Hepatocyte (in vitro differentiated cells): ENCODE measurements around the gene DHRS9. TPM values are rescaled to one million over a fixed set of nuclear protein-coding genes. Genes with fewer than 3 reads are reported as not detected.
"Not testable (repeated sequence)": the region's sequence is repeated elsewhere in the genome, so short reads cannot be mapped to it uniquely, and the experiment has no call there.

Experiments
- DNase-seq: peaks from one replicate; pipeline ENCODE4 v3.0.0-alpha.2; 2016; ENCODE audit warnings: low spot score
- H2AFZ ChIP-seq: fragments of 200-600 bp; sonication (generic); 2 replicates; pipeline ENCODE4 v1.6.0; 2016; ENCODE audit warnings: antibody characterized with exemption, mild to moderate bottlenecking
- H3K27ac ChIP-seq: fragments of 200-600 bp; sonication (generic); 2 replicates; pipeline ENCODE4 v1.5.1; 2016; ENCODE audit warnings: mild to moderate bottlenecking
- H3K27me3 ChIP-seq: fragments of 200-600 bp; sonication (generic); 2 replicates; pipeline ENCODE4 v1.6.1; 2016
- H3K36me3 ChIP-seq: fragments of 200-600 bp; sonication (generic); replicated peaks from 2 replicates; pipeline ENCODE4 v1.5.1; 2016; ENCODE audit warnings: low read depth; ENCODE audit not compliant: insufficient read depth
- H3K4me1 ChIP-seq: fragments of 200-600 bp; sonication (generic); 2 replicates; pipeline ENCODE4 v1.5.1; 2016; ENCODE audit warnings: mild to moderate bottlenecking, moderate library complexity; ENCODE audit not compliant: insufficient read depth
- H3K4me2 ChIP-seq: fragments of 200-600 bp; sonication (generic); 2 replicates; pipeline ENCODE4 v1.6.0; 2016
- H3K4me3 ChIP-seq: fragments of 200-600 bp; sonication (generic); 2 replicates; pipeline ENCODE4 v1.5.1; 2016; ENCODE audit warnings: mild to moderate bottlenecking
- H3K79me2 ChIP-seq: fragments of 200-600 bp; sonication (generic); 2 replicates; pipeline ENCODE4 v1.6.0; 2017; ENCODE audit warnings: mild to moderate bottlenecking
- H3K9me2 ChIP-seq: fragments of 200-600 bp; sonication (generic); replicated peaks from 2 replicates; pipeline ENCODE4 v1.6.0; 2017; ENCODE audit warnings: mild to moderate bottlenecking; ENCODE audit not compliant: insufficient read depth
- H3K9me3 ChIP-seq: fragments of 200-600 bp; sonication (generic); 2 replicates; pipeline ENCODE4 v1.5.1; 2016; ENCODE audit warnings: low read depth, mild to moderate bottlenecking
- H4K20me1 ChIP-seq: fragments of 200-600 bp; sonication (generic); 2 replicates; pipeline ENCODE4 v1.6.0; 2016; ENCODE audit warnings: mild to moderate bottlenecking; ENCODE audit not compliant: insufficient read depth, poor library complexity, severe bottlenecking
- EZH2 ChIP-seq: fragments of 200-600 bp; sonication (generic); IDR thresholded peaks from 2 replicates; pipeline ENCODE4 v1.6.1; 2016; ENCODE audit warnings: antibody characterized with exemption, mild to moderate bottlenecking, borderline replicate concordance
- EZH2phosphoT487 ChIP-seq: fragments of 200-600 bp; sonication (generic); IDR thresholded peaks from one replicate; pipeline ENCODE4 v1.6.1; 2018; ENCODE audit warnings: antibody characterized with exemption, mild to moderate bottlenecking, low read depth, moderate library complexity; ENCODE audit not compliant: unreplicated experiment, severe bottlenecking
- WGBS: methylation state at CpG from one replicate; pipeline ENCODE4 v1.1.6; 2016; ENCODE audit warnings: low lambda C conversion rate; ENCODE audit errors: missing lambda C conversion rate; 5-methylcytosine and 5-hydroxymethylcytosine counted together
- polyA plus RNA-seq: library from polyadenylated mRNA; unstranded; fragments of >200 nt; fragmentation: Nextera tagmentation; extraction: Ambion mirVana; gene quantifications from 2 replicates; pipeline ENCODE4 v1.2.1, GENCODE V29; 2016
- total RNA-seq: library from RNA; depleted of rRNA; stranded (reverse); fragments of >200 nt; gene quantifications from 2 replicates; pipeline ENCODE4 v1.2.3, GENCODE V29; 2014
- TF ChIP-seq, protein P1 (sequence below): fragments of 200-600 bp; sonication (generic); IDR thresholded peaks from 2 replicates; pipeline ENCODE4 v1.5.1; 2016; ENCODE audit warnings: antibody characterized with exemption, mild to moderate bottlenecking; ENCODE audit not compliant: poor library complexity

The DHRS9 gene
- total and polyA plus RNA-seq, 2 experiments from 2014 or later, result 1.1 to 2.2 TPM

DNA sequence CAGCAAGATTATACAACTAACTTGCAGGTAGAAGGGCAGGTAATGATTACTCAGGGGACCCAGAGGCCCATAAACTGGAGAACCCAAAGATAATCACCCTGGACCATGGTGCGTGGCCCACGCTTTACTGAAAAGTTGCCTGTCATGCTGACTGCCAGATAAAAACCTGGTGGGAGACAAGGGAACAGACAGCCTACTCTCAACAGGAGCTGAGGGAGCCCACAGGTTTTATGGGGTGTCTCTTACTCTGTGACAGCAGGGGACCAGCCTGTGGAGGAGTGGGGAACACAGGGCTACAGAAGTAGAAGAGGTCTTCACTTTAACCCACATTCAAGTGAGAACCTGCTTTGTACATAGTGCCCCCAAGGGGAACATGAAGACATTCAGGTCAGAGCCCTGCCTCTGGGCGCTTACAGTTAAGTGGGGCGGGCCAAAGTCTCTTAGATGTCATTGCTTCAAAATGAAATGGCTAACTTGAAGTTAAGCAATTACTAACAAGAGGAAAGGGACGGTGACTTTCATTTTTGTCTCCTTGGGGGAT is 60.4 kb downstream of the DHRS9 start:
- Histone ChIP-seq H2AFZ (no peak overlapping the region), H3K27me3 (no peaks in the 10 kb centered on the region), H3K4me2 (no peak overlapping the region), H3K9me2 (no peaks in the 10 kb centered on the region), H3K4me1 (no peaks in the 10 kb centered on the region), H3K27ac (peak overlapping the region; percentile 44), H3K9me3 (no peaks in the 10 kb centered on the region), H3K4me3 (no peak overlapping the region), H4K20me1 (no peaks in the 10 kb centered on the region), H3K36me3 (no peaks in the 10 kb centered on the region), H3K79me2 (no peaks in the 10 kb centered on the region)
- peak; percentile 50 for DNase-seq
- TF ChIP-seq EZH2 (no peak), EZH2phosphoT487 (no peak)
- TF ChIP-seq, protein P1, sequence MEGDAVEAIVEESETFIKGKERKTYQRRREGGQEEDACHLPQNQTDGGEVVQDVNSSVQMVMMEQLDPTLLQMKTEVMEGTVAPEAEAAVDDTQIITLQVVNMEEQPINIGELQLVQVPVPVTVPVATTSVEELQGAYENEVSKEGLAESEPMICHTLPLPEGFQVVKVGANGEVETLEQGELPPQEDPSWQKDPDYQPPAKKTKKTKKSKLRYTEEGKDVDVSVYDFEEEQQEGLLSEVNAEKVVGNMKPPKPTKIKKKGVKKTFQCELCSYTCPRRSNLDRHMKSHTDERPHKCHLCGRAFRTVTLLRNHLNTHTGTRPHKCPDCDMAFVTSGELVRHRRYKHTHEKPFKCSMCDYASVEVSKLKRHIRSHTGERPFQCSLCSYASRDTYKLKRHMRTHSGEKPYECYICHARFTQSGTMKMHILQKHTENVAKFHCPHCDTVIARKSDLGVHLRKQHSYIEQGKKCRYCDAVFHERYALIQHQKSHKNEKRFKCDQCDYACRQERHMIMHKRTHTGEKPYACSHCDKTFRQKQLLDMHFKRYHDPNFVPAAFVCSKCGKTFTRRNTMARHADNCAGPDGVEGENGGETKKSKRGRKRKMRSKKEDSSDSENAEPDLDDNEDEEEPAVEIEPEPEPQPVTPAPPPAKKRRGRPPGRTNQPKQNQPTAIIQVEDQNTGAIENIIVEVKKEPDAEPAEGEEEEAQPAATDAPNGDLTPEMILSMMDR, result no peak
- 82% methylated on average over 5 of the region's 5 CpGs for WGBS

DNA sequence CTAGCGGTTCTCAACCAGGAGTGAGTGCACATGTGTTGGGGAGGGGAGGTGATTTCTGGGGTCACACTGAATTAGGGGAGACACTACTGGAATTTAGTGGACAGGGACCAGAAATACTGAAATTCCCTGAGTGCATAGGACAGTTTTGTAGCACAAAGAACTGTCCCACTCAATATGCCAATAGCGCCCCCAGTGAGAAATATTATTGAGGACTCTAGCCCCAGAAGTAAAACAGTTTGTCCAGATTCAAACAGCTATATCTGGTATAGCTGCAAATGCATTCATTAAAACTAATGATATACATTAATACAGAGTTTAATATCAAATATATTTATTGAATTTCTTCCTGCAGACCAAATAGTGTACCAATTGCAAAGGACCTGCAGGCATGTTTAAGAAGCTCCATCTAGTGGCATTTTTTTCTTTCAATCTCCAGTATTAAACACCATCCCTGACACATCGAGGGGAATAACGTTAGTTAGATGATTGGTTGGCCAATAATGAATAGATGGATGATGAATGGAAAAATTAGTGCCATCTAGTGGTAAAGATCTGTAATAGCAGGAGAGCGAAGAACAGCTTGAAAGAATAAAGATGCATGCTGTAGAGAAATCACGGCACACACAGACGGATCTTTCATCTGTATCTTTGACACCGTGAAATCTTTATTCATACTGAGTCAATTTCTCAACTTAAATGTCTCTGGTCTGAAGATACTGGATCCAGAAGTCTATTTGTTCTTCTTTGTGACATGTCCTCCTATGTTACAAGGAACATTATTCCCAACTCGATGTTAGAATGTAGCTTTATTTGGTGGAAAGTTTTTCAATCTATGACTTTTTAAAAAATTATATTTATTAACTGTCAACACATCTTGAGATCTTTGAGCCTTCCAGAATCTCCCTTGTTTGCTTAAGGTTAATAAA is 62.5 kb downstream of the DHRS9 start:
- TF ChIP-seq EZH2 (no peak), EZH2phosphoT487 (no peak)
- TF ChIP-seq, protein P1, result peak; percentile 65
- WGBS, result 44% methylated on average over 9 of the region's 9 CpGs
- H3K4me2 ChIP-seq, result no peak overlapping the region

DNA sequence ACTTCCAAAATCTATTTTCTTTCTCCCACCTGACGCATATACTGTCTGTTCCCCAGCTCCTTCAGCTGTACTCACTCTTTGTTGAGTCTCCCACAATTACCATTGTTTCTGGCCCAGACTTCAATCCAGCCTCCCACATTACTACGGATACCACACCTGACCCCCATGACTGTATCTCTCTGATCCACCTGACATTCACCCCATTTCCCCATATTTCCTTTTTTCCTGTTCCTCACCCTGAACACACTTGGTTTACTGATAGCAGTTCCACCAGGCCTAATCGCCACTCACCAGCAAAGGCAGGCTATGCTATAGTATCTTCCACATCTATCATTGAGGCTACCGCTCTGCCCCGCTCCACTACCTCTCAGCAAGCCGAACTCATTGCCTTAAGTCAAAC is 64.9 kb downstream of the DHRS9 start:
- H3K9me2 ChIP-seq, H3K9me3 ChIP-seq, H3K4me2 ChIP-seq, H4K20me1 ChIP-seq, H3K4me3 ChIP-seq, DNase-seq, H3K27me3 ChIP-seq, H3K27ac ChIP-seq, H2AFZ ChIP-seq, H3K36me3 ChIP-seq, H3K79me2 ChIP-seq, H3K4me1 ChIP-seq: not testable (repeated sequence)
- 96% methylated on average over 6 of the region's 6 CpGs for WGBS

More for the DNA sequence above, 62.5 kb downstream of the DHRS9 start:
- Histone ChIP-seq H3K4me3 (no peak overlapping the region), H3K79me2 (no peaks in the 10 kb centered on the region), H4K20me1 (no peaks in the 10 kb centered on the region), H3K9me3 (no peaks in the 10 kb centered on the region), H3K4me1 (no peaks in the 10 kb centered on the region), H2AFZ (no peak overlapping the region), H3K27ac (no peak overlapping the region), H3K36me3 (no peaks in the 10 kb centered on the region), H3K27me3 (no peaks in the 10 kb centered on the region), H3K9me2 (no peaks in the 10 kb centered on the region)
- DNase-seq, result peak; percentile 20

DNA sequence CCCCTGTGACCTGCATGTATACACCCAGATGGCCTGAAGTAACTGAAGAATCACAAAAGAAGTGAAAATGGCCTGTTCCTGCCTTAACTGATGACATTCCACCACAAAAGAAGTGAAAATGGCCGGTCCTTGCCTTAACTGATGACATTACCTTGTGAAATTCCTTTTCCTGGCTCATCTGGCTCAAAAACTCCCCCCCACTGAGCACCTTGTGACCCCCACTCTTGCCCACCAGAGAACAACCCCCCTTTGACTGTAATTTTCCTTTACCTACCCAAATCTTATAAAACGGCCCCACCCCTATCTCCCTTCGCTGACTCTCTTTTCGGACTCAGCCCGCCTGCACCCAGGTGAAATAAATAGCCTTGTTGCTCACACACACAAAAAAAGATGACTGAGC is 67.1 kb downstream of the DHRS9 start:
- not testable (repeated sequence) for H2AFZ ChIP-seq, H3K9me3 ChIP-seq, H3K4me3 ChIP-seq, H4K20me1 ChIP-seq, H3K9me2 ChIP-seq, DNase-seq, H3K36me3 ChIP-seq, H3K79me2 ChIP-seq, H3K4me1 ChIP-seq, H3K27ac ChIP-seq, H3K27me3 ChIP-seq, H3K4me2 ChIP-seq
- WGBS, result 91% methylated on average over 5 of the region's 5 CpGs
